Right atrium auricular region (tissue), 2 donors: ENCODE measurements around the gene RASGRF2. TPM values are rescaled to one million over a fixed set of nuclear protein-coding genes. Genes with fewer than 3 reads are reported as not detected.

Source experiments
- DNase-seq: peaks from one replicate; pipeline ENCODE4 v3.0.0-alpha.2; 2019; ENCODE audit warnings: low spot score
- H3K27ac ChIP-seq, 2 donors: fragments of 200-600 bp; sonication (generic); 1 replicate in 1 of 2; 2 replicates in 1 of 2; pipeline ENCODE4 v1.5.1; 2016 to 2019
- H3K27me3 ChIP-seq, 2 donors: fragments of 200-600 bp; sonication (generic); one replicate each; pipeline versions ENCODE4 v1.5.1 to v1.6.0; 2017 to 2019
- H3K36me3 ChIP-seq: fragments of 200-600 bp; sonication (generic); one replicate; pipeline ENCODE4 v1.5.1; 2016
- H3K4me1 ChIP-seq, 2 donors: fragments of 200-600 bp; sonication (generic); one replicate each; pipeline versions ENCODE4 v1.5.1 to v1.6.0; 2017 to 2019
- H3K4me3 ChIP-seq, 2 donors: fragments of 200-600 bp; sonication (generic); 1 replicate in 1 of 2; 2 replicates in 1 of 2; pipeline ENCODE4 v1.5.1; 2017 to 2019; ENCODE audit warnings: mild to moderate bottlenecking in 1 of 2, moderate library complexity in 1 of 2
- H3K9me3 ChIP-seq, 2 donors: fragments of 200-600 bp; sonication (generic); one replicate each; pipeline ENCODE4 v1.5.1; 2019
- CTCF ChIP-seq, 2 donors: fragments of 200-600 bp; sonication (generic); IDR thresholded peaks; one replicate each; pipeline ENCODE4 v1.5.1; 2019; ENCODE audit warnings: antibody characterized with exemption in 2 of 2
- total RNA-seq, 2 donors: library from RNA; depleted of rRNA; stranded (reverse); fragments of >200 nt; gene quantifications; one replicate each; pipeline ENCODE4 v1.1.0, GENCODE V29; 2016

The RASGRF2 gene
- total RNA-seq, 2 donors from 2014 or later = 3.5 to 6.3 TPM

- H3K9me3 ChIP-seq = peaks cover 0 to 12% of the 10 kb centered on the region in 2 donors
- H3K4me3 ChIP-seq = no peak overlapping the region
- no peak overlapping the region for H3K27ac ChIP-seq
- H3K36me3 ChIP-seq = no peaks in the 10 kb centered on the region
- no peaks in the 10 kb centered on the region for H3K4me1 ChIP-seq
- no peak for DNase-seq
- no peak for TF ChIP-seq CTCF (IDR thresholded peaks at IDR 0.05)
- no peaks in the 10 kb centered on the region for H3K27me3 ChIP-seq
Observed at GRCh38 chr5:81081461-81081835, 121.3 kb downstream of the RASGRF2 start.

- TF ChIP-seq CTCF (IDR thresholded peaks at IDR 0.05) = no peak
- no peaks in the 10 kb centered on the region for H3K4me1 ChIP-seq
- H3K4me3 ChIP-seq = no peak overlapping the region
- H3K27ac ChIP-seq = no peak overlapping the region
- H3K9me3 ChIP-seq = no peaks in the 10 kb centered on the region
- H3K27me3 ChIP-seq = no peaks in the 10 kb centered on the region
- H3K36me3 ChIP-seq = no peaks in the 10 kb centered on the region
- no peak for DNase-seq
Observed at GRCh38 chr5:81086881-81087281, 126.7 kb downstream of the RASGRF2 start.

DNA sequence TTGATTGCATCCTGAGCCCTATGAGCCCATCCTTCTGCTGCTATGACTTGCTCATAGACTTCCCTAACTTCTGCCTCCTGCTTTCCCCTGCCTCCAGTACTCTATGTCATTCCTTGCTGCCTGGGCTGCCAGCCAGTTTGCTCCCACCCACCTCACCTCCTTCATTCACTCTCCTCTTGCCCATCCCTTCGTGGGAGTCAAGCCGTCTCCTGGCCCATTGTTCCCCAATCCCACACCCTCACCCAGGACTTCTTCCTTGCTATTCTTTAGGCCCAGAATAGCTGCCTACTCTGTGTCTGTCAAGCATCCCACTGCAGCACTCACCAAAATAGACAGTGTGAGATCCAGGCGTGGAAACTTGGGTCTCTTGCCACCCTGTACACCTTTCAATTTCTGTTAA, 131.0 kb downstream of the RASGRF2 start:
- Histone ChIP-seq H3K36me3 (no peaks in the 10 kb centered on the region), H3K4me1 (no peaks in the 10 kb centered on the region), H3K9me3 (no peaks in the 10 kb centered on the region), H3K4me3 (no peak overlapping the region), H3K27ac (no peak overlapping the region), H3K27me3 (no peaks in the 10 kb centered on the region)
- DNase-seq = no peak
- TF ChIP-seq CTCF (IDR thresholded peaks at IDR 0.05) = no peak

- H3K4me3 ChIP-seq = no peak overlapping the region
- no peaks in the 10 kb centered on the region for H3K27me3 ChIP-seq
- no peak for TF ChIP-seq CTCF (IDR thresholded peaks at IDR 0.05)
- H3K4me1 ChIP-seq = no peaks in the 10 kb centered on the region
- H3K9me3 ChIP-seq = no peaks in the 10 kb centered on the region
- H3K36me3 ChIP-seq = no peaks in the 10 kb centered on the region
- no peak for DNase-seq
- no peak overlapping the region for H3K27ac ChIP-seq
Observed at GRCh38 chr5:81093536-81094196, 133.5 kb downstream of the RASGRF2 start.

- Histone ChIP-seq H3K4me3 (no peak overlapping the region), H3K9me3 (no peaks in the 10 kb centered on the region), H3K27ac (no peak overlapping the region), H3K36me3 (no peaks in the 10 kb centered on the region), H3K4me1 (no peaks in the 10 kb centered on the region), H3K27me3 (no peaks in the 10 kb centered on the region)
- no peak for TF ChIP-seq CTCF (IDR thresholded peaks at IDR 0.05)
- no peak for DNase-seq
Observed at GRCh38 chr5:81095835-81096234, 135.7 kb downstream of the RASGRF2 start.

DNA sequence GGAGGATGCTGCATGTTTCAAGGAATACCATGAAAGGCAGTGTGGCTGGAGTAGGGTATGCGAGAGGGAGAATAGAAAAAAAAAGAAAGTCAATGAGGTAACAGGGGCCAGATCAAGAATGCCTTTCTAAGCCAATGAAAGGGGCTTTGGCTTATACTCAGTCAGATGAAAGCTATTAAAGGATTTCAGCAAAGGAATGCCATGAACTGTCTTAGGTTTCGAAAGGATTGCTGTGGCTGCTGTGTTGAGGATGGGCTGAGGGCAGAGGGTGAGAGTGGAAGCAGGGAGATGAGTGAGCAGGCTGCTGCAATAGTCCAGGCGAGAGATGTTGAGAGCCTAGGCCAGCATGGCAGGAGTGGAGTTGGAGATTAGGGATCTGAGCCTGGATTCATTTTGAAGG, 137.6 kb downstream of the RASGRF2 start:
- Histone ChIP-seq H3K36me3 (no peaks in the 10 kb centered on the region), H3K4me1 (no peaks in the 10 kb centered on the region), H3K9me3 (no peaks in the 10 kb centered on the region), H3K27me3 (no peaks in the 10 kb centered on the region), H3K4me3 (no peak overlapping the region), H3K27ac (no peak overlapping the region)
- no peak for DNase-seq
- no peak for TF ChIP-seq CTCF (IDR thresholded peaks at IDR 0.05)
